ENCODE results near the gene FCHSD2. TPM values are rescaled to one million over a fixed set of nuclear protein-coding genes. Genes with fewer than 3 reads are reported as not detected.

The FCHSD2 gene
- total and polyA plus RNA-seq, 2 of the 13 experiments (the other 11 are each of a cell fraction or from before 2014, with no cell fraction given) = 20.5 to 24.8 TPM

- TF ChIP-seq, protein P1, sequence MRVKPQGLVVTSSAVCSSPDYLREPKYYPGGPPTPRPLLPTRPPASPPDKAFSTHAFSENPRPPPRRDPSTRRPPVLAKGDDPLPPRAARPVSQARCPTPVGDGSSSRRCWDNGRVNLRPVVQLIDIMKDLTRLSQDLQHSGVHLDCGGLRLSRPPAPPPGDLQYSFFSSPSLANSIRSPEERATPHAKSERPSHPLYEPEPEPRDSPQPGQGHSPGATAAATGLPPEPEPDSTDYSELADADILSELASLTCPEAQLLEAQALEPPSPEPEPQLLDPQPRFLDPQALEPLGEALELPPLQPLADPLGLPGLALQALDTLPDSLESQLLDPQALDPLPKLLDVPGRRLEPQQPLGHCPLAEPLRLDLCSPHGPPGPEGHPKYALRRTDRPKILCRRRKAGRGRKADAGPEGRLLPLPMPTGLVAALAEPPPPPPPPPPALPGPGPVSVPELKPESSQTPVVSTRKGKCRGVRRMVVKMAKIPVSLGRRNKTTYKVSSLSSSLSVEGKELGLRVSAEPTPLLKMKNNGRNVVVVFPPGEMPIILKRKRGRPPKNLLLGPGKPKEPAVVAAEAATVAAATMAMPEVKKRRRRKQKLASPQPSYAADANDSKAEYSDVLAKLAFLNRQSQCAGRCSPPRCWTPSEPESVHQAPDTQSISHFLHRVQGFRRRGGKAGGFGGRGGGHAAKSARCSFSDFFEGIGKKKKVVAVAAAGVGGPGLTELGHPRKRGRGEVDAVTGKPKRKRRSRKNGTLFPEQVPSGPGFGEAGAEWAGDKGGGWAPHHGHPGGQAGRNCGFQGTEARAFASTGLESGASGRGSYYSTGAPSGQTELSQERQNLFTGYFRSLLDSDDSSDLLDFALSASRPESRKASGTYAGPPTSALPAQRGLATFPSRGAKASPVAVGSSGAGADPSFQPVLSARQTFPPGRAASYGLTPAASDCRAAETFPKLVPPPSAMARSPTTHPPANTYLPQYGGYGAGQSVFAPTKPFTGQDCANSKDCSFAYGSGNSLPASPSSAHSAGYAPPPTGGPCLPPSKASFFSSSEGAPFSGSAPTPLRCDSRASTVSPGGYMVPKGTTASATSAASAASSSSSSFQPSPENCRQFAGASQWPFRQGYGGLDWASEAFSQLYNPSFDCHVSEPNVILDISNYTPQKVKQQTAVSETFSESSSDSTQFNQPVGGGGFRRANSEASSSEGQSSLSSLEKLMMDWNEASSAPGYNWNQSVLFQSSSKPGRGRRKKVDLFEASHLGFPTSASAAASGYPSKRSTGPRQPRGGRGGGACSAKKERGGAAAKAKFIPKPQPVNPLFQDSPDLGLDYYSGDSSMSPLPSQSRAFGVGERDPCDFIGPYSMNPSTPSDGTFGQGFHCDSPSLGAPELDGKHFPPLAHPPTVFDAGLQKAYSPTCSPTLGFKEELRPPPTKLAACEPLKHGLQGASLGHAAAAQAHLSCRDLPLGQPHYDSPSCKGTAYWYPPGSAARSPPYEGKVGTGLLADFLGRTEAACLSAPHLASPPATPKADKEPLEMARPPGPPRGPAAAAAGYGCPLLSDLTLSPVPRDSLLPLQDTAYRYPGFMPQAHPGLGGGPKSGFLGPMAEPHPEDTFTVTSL (CRISPR knock-in tag; IDR thresholded peaks at IDR 0.05; ENCODE audit: borderline replicate concordance) = peak; percentile 44; the same call in 1 of the 2 replicates
- TF ChIP-seq NFIB (CRISPR knock-in tag; IDR thresholded peaks at IDR 0.05; ENCODE audit: borderline replicate concordance) (no peak), YEATS2 (CRISPR knock-in tag; IDR thresholded peaks at IDR 0.05; ENCODE audit: borderline replicate concordance) (no peak), MEIS2 (CRISPR knock-in tag; IDR thresholded peaks at IDR 0.05) (no peak), HOXA3 (CRISPR knock-in tag; IDR thresholded peaks at IDR 0.05) (peak; percentile 31; the same call in 1 of the 2 replicates), ZNF879 (CRISPR knock-in tag; IDR thresholded peaks at IDR 0.05) (no peak), KAT8 (CRISPR knock-in tag; IDR thresholded peaks at IDR 0.05) (0 out of 2 replicates have a peak, but pooled peaks have one; percentile 48), HNRNPH1 (optimal IDR thresholded peaks at IDR 0.05; ENCODE audit: low read depth, low read length) (no peak), NFATC3 (CRISPR knock-in tag; IDR thresholded peaks at IDR 0.05) (no peak), RBM22 (optimal IDR thresholded peaks at IDR 0.05; ENCODE audit: low read length) (no peak), MYNN (CRISPR knock-in tag; IDR thresholded peaks at IDR 0.05; ENCODE audit: low read depth) (no peak), NR2F2 (IDR thresholded peaks at IDR 0.05; ENCODE audit: borderline replicate concordance, low read depth) (no peak), ISL2 (CRISPR knock-in tag; IDR thresholded peaks at IDR 0.05) (0 out of 2 replicates have a peak, but pooled peaks have one; percentile 59), ZFYVE20 (CRISPR knock-in tag; IDR thresholded peaks at IDR 0.05; ENCODE audit: borderline replicate concordance, low read depth) (no peak), HOXA7 (CRISPR knock-in tag; IDR thresholded peaks at IDR 0.05) (no peak), ZNF432 (CRISPR knock-in tag; IDR thresholded peaks at IDR 0.05; ENCODE audit: borderline replicate concordance) (no peak), ZNF552 (CRISPR knock-in tag; IDR thresholded peaks at IDR 0.05; ENCODE audit: borderline replicate concordance) (no peak), SIX1 (CRISPR knock-in tag; IDR thresholded peaks at IDR 0.05; ENCODE audit: borderline replicate concordance) (peak; percentile 39; the same call in 1 of the 2 replicates), ZNF431 (CRISPR knock-in tag; IDR thresholded peaks at IDR 0.05; ENCODE audit: borderline replicate concordance, low read depth) (no peak), RXRB (CRISPR knock-in tag; IDR thresholded peaks at IDR 0.05; ENCODE audit: borderline replicate concordance) (peak; percentile 53; the same call in 1 of the 2 replicates), ZNF225 (CRISPR knock-in tag; IDR thresholded peaks at IDR 0.05) (no peak), ESRRA (CRISPR knock-in tag; IDR thresholded peaks at IDR 0.05; ENCODE audit: low read depth) (0 out of 2 replicates have a peak, but pooled peaks have one; percentile 17), ZNF839 (CRISPR knock-in tag; IDR thresholded peaks at IDR 0.05; ENCODE audit: borderline replicate concordance) (no peak), ZNF232 (CRISPR knock-in tag; IDR thresholded peaks at IDR 0.05; ENCODE audit: borderline replicate concordance) (no peak)
- TF ChIP-seq, protein P2, sequence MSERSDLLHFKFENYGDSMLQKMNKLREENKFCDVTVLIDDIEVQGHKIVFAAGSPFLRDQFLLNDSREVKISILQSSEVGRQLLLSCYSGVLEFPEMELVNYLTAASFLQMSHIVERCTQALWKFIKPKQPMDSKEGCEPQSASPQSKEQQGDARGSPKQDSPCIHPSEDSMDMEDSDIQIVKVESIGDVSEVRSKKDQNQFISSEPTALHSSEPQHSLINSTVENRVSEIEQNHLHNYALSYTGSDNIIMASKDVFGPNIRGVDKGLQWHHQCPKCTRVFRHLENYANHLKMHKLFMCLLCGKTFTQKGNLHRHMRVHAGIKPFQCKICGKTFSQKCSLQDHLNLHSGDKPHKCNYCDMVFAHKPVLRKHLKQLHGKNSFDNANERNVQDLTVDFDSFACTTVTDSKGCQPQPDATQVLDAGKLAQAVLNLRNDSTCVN (CRISPR knock-in tag; IDR thresholded peaks at IDR 0.05; ENCODE audit: borderline replicate concordance) = no peak
Observed at GRCh38 chr11:73175551-73176144, 33.5 kb upstream of the FCHSD2 start (continued).
